HepG2 (cell line): ENCODE results near the gene ITPR1. TPM values are rescaled to one million over a fixed set of nuclear protein-coding genes. Genes with fewer than 3 reads are reported as not detected.

Experiments
- CEBPZ ChIP-seq: IDR thresholded peaks from 2 replicates; pipeline ENCODE4 v1.6.1; 2012; ENCODE audit warnings: low read length, improper control_type of control experiment
- GABPA ChIP-seq, 2 experiments: IDR thresholded peaks; 2 replicates each; pipeline ENCODE4 v1.6.1; 2011 to 2016; ENCODE audit warnings: low read depth in 2 of 2, low read length in 1 of 2, missing biosample characterization in 1 of 2, missing genetic modification characterization in 1 of 2
- KIAA2018 ChIP-seq: sonication (generic); formaldehyde crosslinking; IDR thresholded peaks from 2 replicates; pipeline ENCODE4 v1.5.0; 2020; ENCODE audit warnings: mild to moderate bottlenecking, missing genetic modification reagents, borderline replicate concordance
- SAFB2 ChIP-seq: sonication (generic); formaldehyde crosslinking; IDR thresholded peaks from 2 replicates; pipeline ENCODE4 v1.5.1; 2020; ENCODE audit warnings: missing genetic modification reagents, low read depth, mild to moderate bottlenecking, borderline replicate concordance
- SP140L ChIP-seq: sonication (generic); formaldehyde crosslinking; IDR thresholded peaks from 2 replicates; pipeline ENCODE4 v1.4.0; 2020; ENCODE audit warnings: missing genetic modification reagents, borderline replicate concordance
- TRIM24 ChIP-seq: sonication (generic); formaldehyde crosslinking; IDR thresholded peaks from 2 replicates; pipeline ENCODE4 v1.8.0; 2022; ENCODE audit warnings: mild to moderate bottlenecking, missing genetic modification reagents
- WIZ ChIP-seq: sonication (generic); formaldehyde crosslinking; IDR thresholded peaks from 2 replicates; pipeline ENCODE4 v1.5.1; 2020; ENCODE audit warnings: mild to moderate bottlenecking, missing genetic modification reagents
- ZNF503 ChIP-seq: sonication (generic); formaldehyde crosslinking; IDR thresholded peaks from 2 replicates; pipeline ENCODE4 v1.4.0; 2020; ENCODE audit warnings: missing genetic modification reagents
- ZNF607 ChIP-seq: sonication (generic); formaldehyde crosslinking; IDR thresholded peaks from 2 replicates; pipeline ENCODE4 v1.5.1; 2020; ENCODE audit warnings: missing genetic modification reagents, mild to moderate bottlenecking, borderline replicate concordance
- ZNF850 ChIP-seq: sonication (generic); formaldehyde crosslinking; conservative IDR thresholded peaks from 2 replicates; pipeline ENCODE4 v1.9.0; 2021; ENCODE audit warnings: mild to moderate bottlenecking, missing genetic modification reagents
- ZSCAN12 ChIP-seq: sonication (generic); formaldehyde crosslinking; IDR thresholded peaks from 2 replicates; pipeline ENCODE4 v1.9.0; 2021; ENCODE audit warnings: mild to moderate bottlenecking, missing genetic modification reagents
- polyA plus RNA-seq, 8 experiments: library from polyadenylated mRNA; depleted of rRNA in 3 of 8; stranded (reverse) in 7 of 8; unstranded in 1 of 8; fragments of >200 nt; fragmentation: Illumina TruSeq in 4 of 8; extraction: Trizol in 4 of 8; gene quantifications; 2 replicates each; pipeline versions ENCODE4 v1.2.1 to v1.2.3, GENCODE V29; 2011 to 2016; ENCODE audit warnings: low read depth in 4 of 8, missing spikeins in 1 of 8, mixed read lengths in 1 of 8; ENCODE audit not compliant: insufficient read depth in 1 of 8
- total RNA-seq, 5 experiments: library from RNA; depleted of rRNA; stranded (reverse); fragments of >200 nt; fragmentation: Illumina TruSeq; extraction: Trizol; gene quantifications; 2 replicates each; pipeline ENCODE4 v1.2.3, GENCODE V29; 2016; ENCODE audit warnings: low read depth in 1 of 5

ITPR1 gene
- total and polyA plus RNA-seq, 2 of the 13 experiments (the other 11 are each of a cell fraction or from before 2014, with no cell fraction given) = 10.0 to 11.4 TPM

- TF ChIP-seq CEBPZ = no peak
- no peak for TF ChIP-seq GABPA (IDR thresholded peaks at IDR 0.05; ENCODE audit: low read depth, low read length)
- no peak for TF ChIP-seq GABPA (CRISPR knock-in tag; IDR thresholded peaks at IDR 0.05; ENCODE audit: low read depth)
- TF ChIP-seq WIZ (CRISPR knock-in tag) = no peak
- no peak for TF ChIP-seq SAFB2
- no peak for TF ChIP-seq ZNF607 (CRISPR knock-in tag)
- TF ChIP-seq KIAA2018 (CRISPR knock-in tag) = no peak
- TF ChIP-seq ZSCAN12 = no peak
- no peak for TF ChIP-seq ZNF503
- TF ChIP-seq ZNF850 (CRISPR knock-in tag) = no peak
- no peak for TF ChIP-seq TRIM24 (CRISPR knock-in tag)
- TF ChIP-seq SP140L (CRISPR knock-in tag) = no peak
These were observed 231.0 kb downstream of the ITPR1 start (continued) for GRCh38 chr3:4724051-4724629.
